Suprapubic skin (tissue), 4 donors: ENCODE data around the gene RHOT1. TPM values are rescaled to one million over a fixed set of nuclear protein-coding genes. Genes with fewer than 3 reads are reported as not detected.
"Not testable (repeated sequence)": the region's sequence is repeated elsewhere in the genome, so short reads cannot be mapped to it uniquely, and the experiment has no call there.

Experiments used
- DNase-seq, 2 donors: peaks; one replicate each; pipeline ENCODE4 v3.0.0-alpha.2; 2019; ENCODE audit warnings: low spot score in 2 of 2
- H3K27ac ChIP-seq: fragments of 200-600 bp; sonication (generic); one replicate; pipeline ENCODE4 v1.5.1; 2019
- H3K27me3 ChIP-seq: fragments of 200-600 bp; sonication (generic); one replicate; pipeline ENCODE4 v1.5.1; 2019
- H3K36me3 ChIP-seq: fragments of 200-600 bp; sonication (generic); one replicate; pipeline ENCODE4 v1.5.1; 2019
- H3K4me1 ChIP-seq: fragments of 200-600 bp; sonication (generic); one replicate; pipeline ENCODE4 v1.5.1; 2019
- H3K4me3 ChIP-seq: fragments of 200-600 bp; sonication (generic); one replicate; pipeline ENCODE4 v1.5.1; 2019; ENCODE audit warnings: mild to moderate bottlenecking
- H3K9me3 ChIP-seq: fragments of 200-600 bp; sonication (generic); one replicate; pipeline ENCODE4 v1.5.1; 2019
- CTCF ChIP-seq, 2 donors: fragments of 200-600 bp in 1 of 2; fragments of 450-650 bp in 1 of 2; sonication (generic) in 1 of 2; IDR thresholded peaks; one replicate each; pipeline ENCODE4 v1.5.1; 2016 to 2019; ENCODE audit warnings: antibody characterized with exemption in 2 of 2, mild to moderate bottlenecking in 1 of 2, moderate library complexity in 1 of 2
- EP300 ChIP-seq: sonication (generic); formaldehyde crosslinking; IDR thresholded peaks from one replicate; pipeline ENCODE4 v1.6.1; 2017; ENCODE audit warnings: antibody characterized with exemption
- POLR2A ChIP-seq, 2 donors: fragments of 450-650 bp; IDR thresholded peaks; one replicate each; pipeline ENCODE4 v1.6.1; 2017; ENCODE audit warnings: antibody characterized with exemption in 2 of 2, mild to moderate bottlenecking in 2 of 2, moderate library complexity in 2 of 2
- POLR2AphosphoS5 ChIP-seq, 3 donors: sonication (generic); formaldehyde crosslinking; IDR thresholded peaks; one replicate each; pipeline ENCODE4 v1.6.1; 2017; ENCODE audit warnings: antibody characterized with exemption in 3 of 3
- WGBS: methylation state at CpG from one replicate; pipeline ENCODE4 v1.1.5; 2018; 5-methylcytosine and 5-hydroxymethylcytosine counted together
- total RNA-seq, 4 donors: library from RNA; depleted of rRNA; stranded (reverse); fragments of >200 nt; gene quantifications; one replicate each; pipeline ENCODE4 v1.1.0, GENCODE V29; 2016

The RHOT1 gene
- total RNA-seq, 4 donors from 2014 or later = 50.0 to 102 (median 61.4) TPM

- TF ChIP-seq EP300 (no peak), POLR2AphosphoS5 (IDR thresholded peaks at IDR 0.05) (no peak), POLR2A (IDR thresholded peaks at IDR 0.05) (no peak), CTCF (IDR thresholded peaks at IDR 0.05) (no peak)
- H3K4me3 ChIP-seq = no peak overlapping the region
- 81% methylated on average over 5 of the region's 9 CpGs for WGBS
- H3K27ac ChIP-seq = no peak overlapping the region
- no peaks in the 10 kb centered on the region for H3K9me3 ChIP-seq
- no peaks in the 10 kb centered on the region for H3K27me3 ChIP-seq
- no peaks in the 10 kb centered on the region for H3K4me1 ChIP-seq
- no peaks in the 10 kb centered on the region for H3K36me3 ChIP-seq
- no peak for DNase-seq
These were observed 114.4 kb downstream of the RHOT1 start for GRCh38 chr17:32256701-32257019.

GRCh38 chr17:32258383-32259140 lies 116.3 kb downstream of the RHOT1 start:
- no peaks in the 10 kb centered on the region for H3K4me1 ChIP-seq
- no peak for DNase-seq
- peaks cover under 1% of the 10 kb centered on the region for H3K27me3 ChIP-seq
- H3K36me3 ChIP-seq = no peaks in the 10 kb centered on the region
- no peaks in the 10 kb centered on the region for H3K9me3 ChIP-seq
- H3K27ac ChIP-seq = no peak overlapping the region
- WGBS = 81% methylated on average over 17 of the region's 18 CpGs
- no peak overlapping the region for H3K4me3 ChIP-seq
- TF ChIP-seq EP300 (no peak), POLR2A (IDR thresholded peaks at IDR 0.05) (no peak), CTCF (IDR thresholded peaks at IDR 0.05) (no peak), POLR2AphosphoS5 (IDR thresholded peaks at IDR 0.05) (no peak)

- TF ChIP-seq POLR2AphosphoS5 (IDR thresholded peaks at IDR 0.05) = no peak
- TF ChIP-seq EP300 = no peak
- TF ChIP-seq POLR2A (IDR thresholded peaks at IDR 0.05) = no peak
- TF ChIP-seq CTCF (IDR thresholded peaks at IDR 0.05) = no peak
- no peaks in the 10 kb centered on the region for H3K9me3 ChIP-seq
- 86% methylated on average over 4 of the region's 4 CpGs for WGBS
These were observed 117.3 kb downstream of the RHOT1 start for GRCh38 chr17:32259586-32259985.

GRCh38 chr17:32261417-32261736 lies 119.1 kb downstream of the RHOT1 start:
- no peaks in the 10 kb centered on the region for H3K36me3 ChIP-seq
- H3K27ac ChIP-seq = no peak overlapping the region
- no peak overlapping the region for H3K4me3 ChIP-seq
- no peaks in the 10 kb centered on the region for H3K9me3 ChIP-seq
- 23% methylated on average over 7 of the region's 7 CpGs for WGBS
- no peak for TF ChIP-seq CTCF (IDR thresholded peaks at IDR 0.05)
- TF ChIP-seq POLR2A (IDR thresholded peaks at IDR 0.05) = no peak
- TF ChIP-seq EP300 = no peak
- TF ChIP-seq POLR2AphosphoS5 (IDR thresholded peaks at IDR 0.05) = no peak
- peaks cover 17% of the 10 kb centered on the region for H3K27me3 ChIP-seq
- no peak for DNase-seq
- H3K4me1 ChIP-seq = peaks cover 13% of the 10 kb centered on the region

More at GRCh38 chr17:32259586-32259985, 117.3 kb downstream of the RHOT1 start:
- Histone ChIP-seq H3K4me3 (no peak overlapping the region), H3K4me1 (peaks cover under 1% of the 10 kb centered on the region), H3K27me3 (peaks cover 8% of the 10 kb centered on the region), H3K27ac (no peak overlapping the region), H3K36me3 (no peaks in the 10 kb centered on the region)
- no peak for DNase-seq

GRCh38 chr17:32261936-32262510 lies 119.7 kb downstream of the RHOT1 start:
- H3K4me3 ChIP-seq = no peak overlapping the region
- DNase-seq = no peak
- WGBS = 80% methylated on average over 13 of the region's 13 CpGs
- no peaks in the 10 kb centered on the region for H3K36me3 ChIP-seq
- TF ChIP-seq CTCF (IDR thresholded peaks at IDR 0.05) (no peak), POLR2A (IDR thresholded peaks at IDR 0.05) (no peak), POLR2AphosphoS5 (IDR thresholded peaks at IDR 0.05) (no peak), EP300 (no peak)
- no peak overlapping the region for H3K27ac ChIP-seq
- H3K27me3 ChIP-seq = peaks cover 23% of the 10 kb centered on the region
- H3K4me1 ChIP-seq = peaks cover 20% of the 10 kb centered on the region
- H3K9me3 ChIP-seq = no peaks in the 10 kb centered on the region

- H3K27me3 ChIP-seq = peaks cover 37% of the 10 kb centered on the region
- H3K27ac ChIP-seq, H3K36me3 ChIP-seq, H3K4me3 ChIP-seq, DNase-seq, H3K9me3 ChIP-seq: not testable (repeated sequence)
- whole genome bisulfite sequencing = 94% methylated on average over 17 of the region's 17 CpGs
- H3K4me1 ChIP-seq = peaks cover 29% of the 10 kb centered on the region
These were observed 121.2 kb downstream of the RHOT1 start for GRCh38 chr17:32263515-32263914.
